DOHH2 (cell line): ENCODE data around the gene CCDC85C.

ENCODE experiments used
- H3F3A ChIP-seq: fragments of 200-600 bp; sonication (generic), shearing (Covaris generic); 2 replicates; pipeline ENCODE4 v1.6.0; 2016; ENCODE audit warnings: antibody characterized with exemption, mild to moderate bottlenecking; ENCODE audit not compliant: control insufficient read depth, insufficient read depth
- H3K27ac ChIP-seq: fragments of 200-600 bp; sonication (generic); 2 replicates; pipeline ENCODE4 v1.5.1; 2014; ENCODE audit warnings: low read depth, mild to moderate bottlenecking, low read length, moderate library complexity
- H3K27me3 ChIP-seq: fragments of 200-600 bp; sonication (generic); 2 replicates; pipeline ENCODE4 v1.6.1; 2014; ENCODE audit warnings: mild to moderate bottlenecking, low read length, mixed read lengths; ENCODE audit not compliant: control insufficient read depth
- H3K36me3 ChIP-seq: fragments of 200-600 bp; sonication (generic); 2 replicates; pipeline ENCODE4 v1.6.1; 2014; ENCODE audit warnings: mild to moderate bottlenecking, low read length, moderate library complexity, mixed read lengths; ENCODE audit not compliant: control insufficient read depth
- H3K4me1 ChIP-seq: fragments of 200-600 bp; sonication (generic); 2 replicates; pipeline ENCODE4 v1.6.1; 2014; ENCODE audit warnings: mild to moderate bottlenecking, low read length, mixed read lengths; ENCODE audit not compliant: control insufficient read depth
- H3K4me2 ChIP-seq: fragments of 200-600 bp; sonication (generic); 2 replicates; pipeline ENCODE4 v1.6.0; 2014; ENCODE audit warnings: mild to moderate bottlenecking, low read length, moderate library complexity
- H3K4me3 ChIP-seq: fragments of 200-600 bp; sonication (generic); 2 replicates; pipeline ENCODE4 v1.5.1; 2014; ENCODE audit warnings: mild to moderate bottlenecking, low read length, mixed read lengths
- H3K79me2 ChIP-seq: fragments of 200-600 bp; sonication (generic); 2 replicates; pipeline ENCODE4 v1.6.1; 2014; ENCODE audit warnings: mild to moderate bottlenecking, low read length, mixed read lengths; ENCODE audit not compliant: control insufficient read depth
- H3K9me2 ChIP-seq: fragments of 200-600 bp; sonication (generic); replicated peaks from 2 replicates; pipeline ENCODE4 v1.6.1; 2014; ENCODE audit warnings: mild to moderate bottlenecking, low read length, mixed read lengths; ENCODE audit not compliant: control insufficient read depth
- H3K9me3 ChIP-seq: fragments of 200-600 bp; sonication (generic); 2 replicates; pipeline ENCODE4 v1.6.1; 2014; ENCODE audit warnings: antibody characterized with exemption, low read length, mixed read lengths; ENCODE audit not compliant: control insufficient read depth, insufficient read depth
- H4K20me1 ChIP-seq: fragments of 200-600 bp; sonication (generic); 2 replicates; pipeline ENCODE4 v1.6.0; 2014; ENCODE audit warnings: low read depth, mild to moderate bottlenecking, antibody characterized with exemption, low read length, moderate library complexity; ENCODE audit not compliant: control insufficient read depth, insufficient read depth
- CTCF ChIP-seq: fragments of 200-600 bp; sonication (generic); IDR thresholded peaks from one replicate; pipeline ENCODE4 v1.5.1; 2014; ENCODE audit warnings: antibody characterized with exemption, mild to moderate bottlenecking, low read depth, low read length; ENCODE audit not compliant: poor library complexity, severe bottlenecking
- EZH2phosphoT487 ChIP-seq: fragments of 200-600 bp; sonication (generic); IDR thresholded peaks from 2 replicates; pipeline ENCODE4 v1.6.1; 2017; ENCODE audit warnings: borderline replicate concordance, mild to moderate bottlenecking, antibody characterized with exemption, low read length, moderate library complexity, mixed read lengths

CCDC85C gene

GRCh38 chr14:99460793-99461192, 143.2 kb downstream of the CCDC85C start:
- H4K20me1 ChIP-seq = no peaks in the 10 kb centered on the region
- TF ChIP-seq EZH2phosphoT487 = no peak
- TF ChIP-seq CTCF = no peak
- H3K27ac ChIP-seq = no peak overlapping the region
- H3K4me3 ChIP-seq = no peak overlapping the region
- H3F3A ChIP-seq = no peaks in the 10 kb centered on the region; the same call in 1 of the 2 replicates
- H3K36me3 ChIP-seq = peaks cover 56% of the 10 kb centered on the region
- H3K4me1 ChIP-seq = no peaks in the 10 kb centered on the region
- 0 out of 2 replicates have a peak, but pooled peaks cover 3% of the 10 kb centered on the region for H3K79me2 ChIP-seq
- no peaks in the 10 kb centered on the region for H3K27me3 ChIP-seq
- no peak overlapping the region for H3K4me2 ChIP-seq
- H3K9me2 ChIP-seq = no peaks in the 10 kb centered on the region
- H3K9me3 ChIP-seq = no peaks in the 10 kb centered on the region

GRCh38 chr14:99459481-99460100, 144.4 kb downstream of the CCDC85C start:
- Histone ChIP-seq H3K4me1 (no peaks in the 10 kb centered on the region), H3K9me2 (no peaks in the 10 kb centered on the region), H3K79me2 (no peaks in the 10 kb centered on the region), H3K27me3 (no peaks in the 10 kb centered on the region), H3K4me3 (no peak overlapping the region), H3K4me2 (no peak overlapping the region), H3K27ac (no peak overlapping the region), H3K36me3 (peaks cover 55% of the 10 kb centered on the region), H4K20me1 (no peaks in the 10 kb centered on the region), H3K9me3 (no peaks in the 10 kb centered on the region), H3F3A (no peaks in the 10 kb centered on the region; the same call in 1 of the 2 replicates)
- TF ChIP-seq EZH2phosphoT487 = no peak
- no peak for TF ChIP-seq CTCF

GRCh38 chr14:99454246-99454645, 149.8 kb downstream of the CCDC85C start:
- no peaks in the 10 kb centered on the region for H3K4me1 ChIP-seq
- no peaks in the 10 kb centered on the region for H3K79me2 ChIP-seq
- no peaks in the 10 kb centered on the region; the same call in 1 of the 2 replicates for H3F3A ChIP-seq
- H3K27ac ChIP-seq = no peak overlapping the region
- H3K9me3 ChIP-seq = no peaks in the 10 kb centered on the region
- no peaks in the 10 kb centered on the region for H3K9me2 ChIP-seq
- TF ChIP-seq CTCF = no peak
- TF ChIP-seq EZH2phosphoT487 = no peak
- no peaks in the 10 kb centered on the region for H4K20me1 ChIP-seq
- no peak overlapping the region for H3K4me3 ChIP-seq
- H3K4me2 ChIP-seq = no peak overlapping the region
- H3K27me3 ChIP-seq = no peaks in the 10 kb centered on the region
- peaks cover 44% of the 10 kb centered on the region for H3K36me3 ChIP-seq
